OCI-LY7 (cell line): Measurements from ENCODE around the gene PDGFD. TPM values are rescaled to one million over a fixed set of nuclear protein-coding genes. Genes with fewer than 3 reads are reported as not detected.

ENCODE experiments used
- BruUV-seq: library from RNA; stranded (reverse); fragments of 400-500 nt; replicated peaks from 2 replicates; lab custom pipeline; 2021; lab: Mats Ljungman, UMichigan
- CTCF ChIA-PET: fragments of 300-600 bp; sonication (Branson Sonifier 250); formaldehyde crosslinking; loops from one replicate; lab custom pipeline; 2022; ENCODE audit warnings: antibody characterized with exemption; ENCODE audit not compliant: unreplicated experiment; lab: Charles Lee
- POLR2A ChIA-PET: fragments of 300-600 bp; sonication (Branson Sonifier 250); formaldehyde crosslinking; loops from one replicate; lab custom pipeline; 2022; ENCODE audit warnings: antibody characterized with exemption; lab: Charles Lee
- DNase-seq: peaks from one replicate; pipeline ENCODE4 v3.0.0-alpha.2; 2015; ENCODE audit warnings: low spot score
- H2AFZ ChIP-seq: fragments of 200-600 bp; sonication (generic), shearing (Covaris generic); 2 replicates; pipeline ENCODE4 v1.6.1; 2014; ENCODE audit warnings: mild to moderate bottlenecking, antibody characterized with exemption, low read length, moderate library complexity
- H3K27ac ChIP-seq: fragments of 200-600 bp; sonication (generic); 2 replicates; pipeline ENCODE4 v1.5.1; 2014; ENCODE audit warnings: mixed run types, low read depth, mild to moderate bottlenecking, moderate library complexity, low read length, inconsistent platforms; ENCODE audit not compliant: poor library complexity, severe bottlenecking
- H3K36me3 ChIP-seq: fragments of 200-600 bp; sonication (generic); 2 replicates; pipeline ENCODE4 v1.6.1; 2014; ENCODE audit warnings: mild to moderate bottlenecking, antibody characterized with exemption, low read length, moderate library complexity, mixed read lengths; ENCODE audit not compliant: insufficient read depth
- H3K4me1 ChIP-seq: fragments of 200-600 bp; sonication (generic); 2 replicates; pipeline ENCODE4 v1.5.1; 2014; ENCODE audit warnings: mild to moderate bottlenecking, low read length; ENCODE audit not compliant: insufficient read depth, poor library complexity, severe bottlenecking
- H3K4me2 ChIP-seq: fragments of 200-600 bp; sonication (generic); 2 replicates; pipeline ENCODE4 v1.6.1; 2014; ENCODE audit warnings: mild to moderate bottlenecking, low read length
- H3K4me3 ChIP-seq: fragments of 200-600 bp; sonication (generic); 2 replicates; pipeline ENCODE4 v1.5.1; 2014; ENCODE audit warnings: mild to moderate bottlenecking, low read depth, low read length; ENCODE audit not compliant: poor library complexity, severe bottlenecking
- H3K79me2 ChIP-seq: fragments of 200-600 bp; sonication (generic); 2 replicates; pipeline ENCODE4 v1.6.1; 2016; ENCODE audit warnings: low read depth, mild to moderate bottlenecking, low read length, moderate library complexity, mixed read lengths; ENCODE audit not compliant: insufficient read depth
- H3K9me2 ChIP-seq: fragments of 200-600 bp; sonication (generic); 2 replicates; pipeline ENCODE4 v1.6.1; 2016; ENCODE audit warnings: mild to moderate bottlenecking, low read length, mixed read lengths; ENCODE audit not compliant: insufficient read depth
- H3K9me3 ChIP-seq: fragments of 200-600 bp; sonication (generic); 2 replicates; pipeline ENCODE4 v1.6.1; 2014; ENCODE audit warnings: mild to moderate bottlenecking, mixed run types, low read length, mixed read lengths
- H4K20me1 ChIP-seq: fragments of 200-600 bp; sonication (generic); 2 replicates; pipeline ENCODE4 v1.6.1; 2014; ENCODE audit warnings: mild to moderate bottlenecking, antibody characterized with exemption, low read length, moderate library complexity, mixed read lengths; ENCODE audit not compliant: insufficient read depth
- CTCF ChIP-seq: fragments of 200-600 bp; sonication (generic); conservative IDR thresholded peaks from 2 replicates; pipeline ENCODE4 v1.5.1; 2014; ENCODE audit warnings: mild to moderate bottlenecking, antibody characterized with exemption, low read length, moderate library complexity, mixed read lengths
- EZH2phosphoT487 ChIP-seq: fragments of 200-600 bp; sonication (generic); IDR thresholded peaks from 2 replicates; pipeline ENCODE4 v1.6.1; 2018; ENCODE audit warnings: low read depth, borderline replicate concordance, mild to moderate bottlenecking, mixed run types, antibody characterized with exemption, low read length, moderate library complexity, mixed read lengths
- intact Hi-C: fragments of 100-400 bp; cut with micrococcal nuclease; formaldehyde crosslinking; loops from one replicate; pipeline ENCODE4 v1.10.0; 2022; ENCODE audit not compliant: unreplicated experiment
- total RNA-seq, 2 experiments: library from RNA; depleted of rRNA in 1 of 2; stranded (reverse); fragments of >200 nt in 1 of 2; shearing (Covaris generic) in 1 of 2; gene quantifications; 2 replicates each; pipeline ENCODE4 v1.2.3, GENCODE V29; 2014 to 2022

PDGFD gene
- total RNA-seq, 2 experiments from 2014 or later: 1.0 to 6.0 TPM

GRCh38 chr11:104000798-104001197 lies 163.1 kb downstream of the PDGFD start:
- Histone ChIP-seq H3K4me3 (no peak overlapping the region), H3K9me3 (no peaks in the 10 kb centered on the region), H4K20me1 (no peaks in the 10 kb centered on the region), H3K36me3 (no peaks in the 10 kb centered on the region), H3K79me2 (no peaks in the 10 kb centered on the region), H2AFZ (no peak overlapping the region), H3K4me1 (no peaks in the 10 kb centered on the region), H3K27ac (no peak overlapping the region), H3K9me2 (no peaks in the 10 kb centered on the region), H3K4me2 (no peak overlapping the region)
- DNase-seq: no peak
- ChIA-PET CTCF (no interaction called here), POLR2A (interaction anchor here (1.2 kb wide), 1 partner anchor 15 kb away, joined by 3 read pairs; no protein-coding TSS in a partner anchor)
- no TSS peak for BruUV-seq
- intact Hi-C loops: no loop called here
- no peak for TF ChIP-seq CTCF
- no peak for TF ChIP-seq EZH2phosphoT487

- no peak overlapping the region for H2AFZ ChIP-seq
- no peaks in the 10 kb centered on the region for H3K79me2 ChIP-seq
- H3K36me3 ChIP-seq: no peaks in the 10 kb centered on the region
- no peaks in the 10 kb centered on the region for H3K4me1 ChIP-seq
- ChIA-PET POLR2A (no interaction called here), CTCF (no interaction called here)
- H4K20me1 ChIP-seq: no peaks in the 10 kb centered on the region
- DNase-seq: no peak
- BruUV-seq: no TSS peak
- no peak overlapping the region for H3K27ac ChIP-seq
- no peak overlapping the region for H3K4me2 ChIP-seq
- TF ChIP-seq CTCF: no peak
- TF ChIP-seq EZH2phosphoT487: no peak
- H3K4me3 ChIP-seq: no peak overlapping the region
- intact Hi-C loops: no loop called here
- H3K9me3 ChIP-seq: no peaks in the 10 kb centered on the region
- no peaks in the 10 kb centered on the region for H3K9me2 ChIP-seq
Measured at GRCh38 chr11:103998826-103999508, 165.0 kb downstream of the PDGFD start.

GRCh38 chr11:103997082-103997481 lies 166.9 kb downstream of the PDGFD start:
- H3K4me1 ChIP-seq: no peaks in the 10 kb centered on the region
- H3K4me3 ChIP-seq: no peak overlapping the region
- no peak overlapping the region for H2AFZ ChIP-seq
- POLR2A ChIA-PET: interaction anchor here (0.6 to 1.6 kb wide), 5 partner anchors 13 to 465 kb away, joined by 3 to 7 read pairs (median 3); no protein-coding TSS in a partner anchor
- no peaks in the 10 kb centered on the region for H3K9me3 ChIP-seq
- no peak overlapping the region for H3K4me2 ChIP-seq
- H3K27ac ChIP-seq: no peak overlapping the region
- CTCF ChIA-PET: no interaction called here
- H4K20me1 ChIP-seq: no peaks in the 10 kb centered on the region
- DNase-seq: no peak
- H3K79me2 ChIP-seq: no peaks in the 10 kb centered on the region
- H3K36me3 ChIP-seq: no peaks in the 10 kb centered on the region
- no peaks in the 10 kb centered on the region for H3K9me2 ChIP-seq
- no peak for TF ChIP-seq EZH2phosphoT487
- no peak for TF ChIP-seq CTCF
- no TSS peak for BruUV-seq
- intact Hi-C loops: no loop called here
